ENCODE measurements around the gene CAMTA1. TPM values are rescaled to one million over a fixed set of nuclear protein-coding genes. Genes with fewer than 3 reads are reported as not detected.

The CAMTA1 gene
- total RNA-seq, 1 donor, result 56.1 TPM

- DNase-seq (ENCODE audit: low read depth), result no peak
- no peak overlapping the region for H3K4me3 ChIP-seq (ENCODE audit: low read depth, low read length)
- TF ChIP-seq CTCF (IDR thresholded peaks at IDR 0.05; ENCODE audit: insufficient read depth, low read depth, low read length), result no peak
These were observed 752.8 kb downstream of the CAMTA1 start for GRCh38 chr1:7538033-7538432.

- no peak for TF ChIP-seq CTCF (IDR thresholded peaks at IDR 0.05; ENCODE audit: insufficient read depth, low read depth, low read length)
- no peak for DNase-seq (ENCODE audit: low read depth)
- no peak overlapping the region for H3K4me3 ChIP-seq (ENCODE audit: low read depth, low read length)
These were observed 753.9 kb downstream of the CAMTA1 start for GRCh38 chr1:7538849-7539768.

GRCh38 chr1:7539769-7540175 lies 754.5 kb downstream of the CAMTA1 start:
- no peak for DNase-seq (ENCODE audit: low read depth)
- H3K4me3 ChIP-seq (ENCODE audit: low read depth, low read length), result no peak overlapping the region
- peak; percentile 36 for TF ChIP-seq CTCF (IDR thresholded peaks at IDR 0.05; ENCODE audit: insufficient read depth, low read depth, low read length)

- DNase-seq (ENCODE audit: low read depth), result no peak
- H3K4me3 ChIP-seq (ENCODE audit: low read depth, low read length), result no peak overlapping the region
- no peak for TF ChIP-seq CTCF (IDR thresholded peaks at IDR 0.05; ENCODE audit: insufficient read depth, low read depth, low read length)
These were observed 755.6 kb downstream of the CAMTA1 start for GRCh38 chr1:7540816-7541215.

GRCh38 chr1:7541629-7542028 lies 756.4 kb downstream of the CAMTA1 start:
- DNase-seq (ENCODE audit: low read depth), result peak; percentile 84
- no peak overlapping the region for H3K4me3 ChIP-seq (ENCODE audit: low read depth, low read length)
- TF ChIP-seq CTCF (IDR thresholded peaks at IDR 0.05; ENCODE audit: insufficient read depth, low read depth, low read length), result no peak

- no peak for DNase-seq (ENCODE audit: low read depth)
- TF ChIP-seq CTCF (IDR thresholded peaks at IDR 0.05; ENCODE audit: insufficient read depth, low read depth, low read length), result no peak
- H3K4me3 ChIP-seq (ENCODE audit: low read depth, low read length), result no peak overlapping the region
These were observed 758.5 kb downstream of the CAMTA1 start for GRCh38 chr1:7543718-7544090.

All from fibroblast of villous mesenchyme (primary cell).